SK-N-MC (cell line): ENCODE data around the gene UBA3.

Experiments used
- EZH2 ChIP-seq: fragments of 200-600 bp; sonication (generic); IDR thresholded peaks from one replicate; pipeline ENCODE4 v1.6.1; 2017; ENCODE audit warnings: antibody characterized with exemption
- POLR2AphosphoS5 ChIP-seq: IDR thresholded peaks from 2 replicates; pipeline ENCODE4 v1.6.1; 2012; ENCODE audit warnings: mild to moderate bottlenecking, low read depth, low read length, borderline replicate concordance

DNA sequence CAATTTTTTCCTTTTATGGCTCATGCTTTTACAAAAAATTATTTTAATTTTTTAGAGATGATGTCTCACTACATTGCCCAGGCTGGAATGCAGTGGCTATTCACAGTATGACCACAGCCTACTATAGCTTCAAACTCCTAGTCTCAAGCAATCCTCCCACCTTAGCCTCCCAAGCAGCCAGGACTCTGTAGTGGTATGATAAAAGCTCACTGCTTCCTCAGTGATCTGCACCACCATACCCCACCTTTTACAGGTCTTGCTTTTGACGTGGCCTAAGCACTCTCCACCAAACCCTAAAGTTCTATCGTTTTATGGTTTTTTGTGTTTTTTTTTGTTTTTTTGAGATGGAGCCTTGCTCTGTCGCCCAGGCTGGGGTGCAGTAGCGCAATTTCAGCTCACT, 14.0 kb downstream of the UBA3 start:
- no peak for TF ChIP-seq POLR2AphosphoS5
- no peak for TF ChIP-seq EZH2
